Stimulated activated CD4-positive, alpha-beta T cell treated with anti-CD3 and anti-CD28 coated beads, TNF-alpha, amount 100 ng/mL, for 4 hours (primary cell): Measurements from ENCODE around the gene SMNDC1.
"Not testable (repeated sequence)": the region's sequence is repeated elsewhere in the genome, so short reads cannot be mapped to it uniquely, and the experiment has no call there.

Experiments used
- DNase-seq, 3 experiments: peaks; one replicate each; pipeline ENCODE4 v3.0.0-alpha.2; 2020; ENCODE audit warnings: low read depth in 3 of 3

SMNDC1 gene

GRCh38 chr10:110284262-110284661 lies 20.5 kb downstream of the SMNDC1 start:
- DNase-seq: no peak

DNA sequence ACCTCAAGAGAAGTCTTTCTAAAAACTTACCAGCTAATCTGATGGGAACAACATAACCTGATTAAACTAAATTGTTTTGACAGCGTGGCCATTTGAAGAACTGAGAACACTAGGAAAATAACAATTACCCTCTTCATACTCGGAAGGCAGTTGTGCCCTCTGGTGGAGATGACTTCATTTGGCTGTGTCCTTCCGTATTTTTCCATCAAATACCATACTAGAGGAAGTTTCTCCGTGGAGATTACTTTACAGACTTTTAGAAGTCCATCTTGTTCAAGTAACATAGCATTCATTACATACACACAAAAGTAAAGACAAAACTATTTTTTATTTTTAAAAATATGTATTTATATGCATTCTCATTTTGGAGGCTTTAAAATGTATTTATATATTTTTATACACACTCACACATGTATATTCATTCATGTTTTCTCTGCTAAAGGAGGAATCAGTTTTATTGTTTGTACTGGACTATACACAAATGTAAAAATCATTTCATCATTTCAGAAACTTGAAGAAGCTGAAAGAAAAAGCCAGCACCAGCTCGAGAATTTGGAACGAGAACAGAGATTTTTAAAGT lies 25.2 kb downstream of the SMNDC1 start:
- no peak for DNase-seq

GRCh38 chr10:110278562-110279406 lies 25.9 kb downstream of the SMNDC1 start:
- DNase-seq: no peak

GRCh38 chr10:110277591-110277990 lies 27.1 kb downstream of the SMNDC1 start:
- DNase-seq: no peak

DNA sequence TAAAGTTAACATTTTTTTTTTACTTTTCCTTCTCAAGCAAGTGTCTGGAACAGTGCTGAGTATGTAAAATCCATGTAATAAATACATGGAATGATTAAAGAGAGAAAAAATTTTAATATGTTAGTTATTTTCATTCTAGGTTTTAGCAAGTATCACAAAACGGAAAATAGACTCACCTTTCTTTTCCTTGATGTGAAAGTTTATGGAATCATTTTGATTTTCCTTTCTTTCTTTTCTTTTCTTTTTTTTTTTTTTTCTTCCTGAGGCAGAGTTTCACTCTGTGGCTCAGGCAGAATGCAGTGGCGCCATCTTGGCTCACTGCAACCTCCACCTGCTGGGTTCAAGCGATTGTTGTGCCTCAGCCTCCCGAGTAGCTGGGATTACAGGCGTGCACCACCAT lies 28.1 kb downstream of the SMNDC1 start:
- no peak for DNase-seq

DNA sequence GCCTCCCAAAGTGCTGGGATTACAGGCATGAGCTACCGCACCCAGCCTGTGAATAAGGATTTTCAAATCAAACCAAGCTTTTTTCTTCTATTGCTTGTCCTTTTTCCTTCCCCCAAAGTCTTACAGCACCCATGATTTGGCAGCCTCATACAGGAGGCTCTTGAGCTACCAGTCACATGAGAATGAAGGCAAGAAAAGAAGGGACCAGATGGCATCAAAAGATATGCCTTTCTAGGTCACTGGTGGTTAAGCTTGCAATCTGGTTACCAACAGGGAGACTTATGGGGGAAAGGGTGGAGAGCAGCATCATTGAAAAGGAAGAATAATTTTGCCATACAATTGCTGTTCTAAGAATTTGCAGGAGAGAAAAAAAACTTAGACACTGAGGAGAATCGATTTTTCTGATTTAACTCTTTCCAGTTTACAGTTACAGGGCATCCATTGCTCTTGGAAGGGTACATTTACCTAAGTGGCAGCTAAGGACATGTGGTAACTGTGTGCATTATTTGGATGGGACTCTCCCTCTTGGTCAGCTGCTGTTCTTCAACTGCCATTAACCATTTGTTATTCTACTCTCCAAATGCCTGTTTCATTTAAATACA lies 29.5 kb downstream of the SMNDC1 start:
- no peak for DNase-seq

DNA sequence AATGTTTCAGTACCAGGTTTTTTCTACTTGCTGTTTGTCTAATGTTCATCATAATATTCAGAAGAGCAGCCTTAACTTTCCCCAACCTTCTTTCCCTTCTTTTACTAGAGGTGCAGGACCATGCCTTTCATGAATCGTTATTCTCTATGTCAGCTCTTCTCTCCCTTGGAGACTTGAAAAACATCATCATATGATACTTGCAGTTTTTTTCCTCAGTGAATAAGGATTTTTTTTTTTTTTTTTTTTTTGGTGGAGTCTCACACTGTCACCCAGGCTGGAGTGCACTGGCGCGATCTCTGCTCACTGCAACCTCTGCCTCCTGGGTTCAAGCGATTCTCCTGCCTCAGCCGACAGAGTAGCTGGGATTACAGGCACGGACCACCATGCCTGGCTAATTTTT lies 30.1 kb downstream of the SMNDC1 start:
- no peak for DNase-seq

- DNase-seq: no peak
Measured at GRCh38 chr10:110274072-110274627, 30.6 kb downstream of the SMNDC1 start.

- peak in 2 of 3 experiments; percentile 12 to 19 for DNase-seq
Measured at GRCh38 chr10:110273474-110273873, 31.2 kb downstream of the SMNDC1 start.

- DNase-seq: not testable (repeated sequence)
Measured at GRCh38 chr10:110272995-110273394, 31.7 kb downstream of the SMNDC1 start.

DNA sequence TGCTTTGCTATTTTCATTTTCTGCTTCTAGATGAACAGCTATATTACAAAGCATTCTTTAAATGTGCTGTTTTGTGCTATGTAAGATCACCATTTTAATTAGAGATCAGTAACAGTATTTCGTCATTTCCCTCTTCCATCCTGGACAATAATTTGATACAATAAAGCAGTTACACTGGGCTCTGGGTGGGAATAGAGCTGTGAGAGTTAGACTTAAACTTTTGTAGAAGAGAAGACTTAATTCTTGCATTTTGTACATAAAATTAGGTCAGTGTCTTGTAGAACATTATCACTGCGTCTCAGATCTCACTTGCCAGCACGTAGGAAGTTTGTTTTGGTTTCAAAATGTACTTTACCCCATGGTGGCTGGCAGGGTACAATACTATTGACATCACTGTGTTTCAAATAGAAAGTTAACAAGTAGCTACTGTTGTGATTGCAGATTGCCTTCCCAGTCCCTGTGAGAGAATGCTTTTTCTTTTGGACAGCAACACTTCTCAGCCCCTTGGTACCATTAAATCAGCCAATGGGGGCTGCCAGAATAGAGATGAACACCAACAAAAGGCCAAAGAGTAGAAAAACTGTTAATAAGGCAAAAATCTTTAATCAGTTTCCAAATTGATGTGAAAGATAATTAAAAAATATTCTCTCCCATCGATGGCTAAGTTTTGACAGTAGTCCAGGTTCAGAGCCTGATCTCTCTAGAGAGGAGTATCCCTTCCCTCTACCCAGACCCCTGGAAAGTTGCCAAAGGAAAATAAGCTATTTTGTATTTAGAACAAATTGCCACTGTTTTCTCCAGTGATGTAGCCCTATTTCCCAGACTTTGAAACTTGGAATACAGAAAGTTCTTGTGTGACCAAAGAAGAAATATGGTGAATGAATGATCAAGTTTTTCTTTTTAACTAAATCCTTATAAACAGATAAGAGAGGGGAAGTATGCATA lies 35.1 kb downstream of the SMNDC1 start:
- DNase-seq: no peak

DNA sequence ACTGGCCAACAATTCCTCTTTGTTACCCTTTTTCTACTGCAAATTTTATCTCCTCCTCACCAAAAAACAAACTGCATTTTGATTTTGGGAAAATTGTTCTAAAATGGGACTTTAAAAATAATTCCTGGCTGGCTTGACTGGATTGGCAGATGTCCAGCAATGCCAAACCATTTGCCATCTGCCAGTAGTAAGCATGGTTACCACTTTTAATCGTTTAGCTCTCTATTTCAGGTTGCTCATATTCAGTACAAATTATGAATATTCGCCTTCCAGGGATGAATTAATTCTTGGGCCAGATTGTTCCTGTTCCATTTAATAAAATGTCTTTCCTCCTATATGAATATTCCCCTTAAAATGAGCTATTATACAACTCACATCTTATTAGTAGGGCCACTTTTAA lies 35.7 kb downstream of the SMNDC1 start:
- no peak for DNase-seq

GRCh38 chr10:110268442-110268841 lies 36.3 kb downstream of the SMNDC1 start:
- DNase-seq: no peak

DNA sequence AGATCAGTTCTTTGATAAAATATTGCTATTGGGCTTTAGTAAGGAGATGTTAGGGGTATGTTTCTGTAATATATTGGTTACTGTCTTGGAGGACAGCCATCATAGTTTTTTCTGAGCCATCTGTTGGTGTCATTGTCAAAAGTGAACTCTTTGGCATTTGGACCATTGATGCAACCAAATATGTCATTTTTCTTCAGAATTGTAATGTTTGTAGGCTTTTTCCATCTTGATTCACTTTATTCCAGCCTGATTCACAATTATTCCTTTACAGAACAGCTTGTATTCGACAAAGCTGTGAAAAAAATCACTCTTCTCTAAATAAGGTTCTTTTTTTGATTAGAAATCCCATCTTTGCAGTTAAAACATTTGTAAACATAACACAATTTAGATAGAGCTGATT lies 37.4 kb downstream of the SMNDC1 start:
- DNase-seq: no peak

DNA sequence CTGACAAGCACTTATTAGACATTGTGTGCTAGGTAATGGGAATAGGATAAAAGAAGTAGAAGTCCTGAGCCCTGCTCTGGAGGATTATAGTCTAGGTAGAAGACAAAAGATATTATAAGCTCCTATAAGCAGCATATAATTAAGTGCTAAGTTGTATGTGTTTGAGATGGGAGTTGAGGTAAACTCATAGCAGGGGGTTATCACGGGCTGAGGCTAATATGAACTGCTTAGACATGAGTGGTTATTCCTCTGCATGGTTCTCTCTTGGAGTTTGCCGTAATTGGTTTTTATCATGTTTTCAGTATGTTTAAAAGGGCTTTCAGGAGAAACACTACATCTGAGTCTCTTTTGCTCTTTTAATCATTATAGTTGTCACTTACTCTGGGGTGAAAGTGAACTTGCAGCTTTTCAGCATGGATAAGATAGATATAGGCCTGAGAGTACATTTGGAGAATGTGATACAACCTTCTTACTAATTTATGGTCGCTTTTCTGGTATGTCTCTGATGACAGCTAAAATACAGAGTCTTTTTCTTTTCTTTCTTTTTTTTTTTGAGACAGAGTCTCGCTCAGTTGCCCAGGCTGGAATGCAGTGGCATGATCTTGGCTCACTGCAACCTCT lies 39.0 kb downstream of the SMNDC1 start:
- no peak for DNase-seq

- no peak for DNase-seq
Measured at GRCh38 chr10:110263164-110263563, 41.6 kb downstream of the SMNDC1 start.

DNA sequence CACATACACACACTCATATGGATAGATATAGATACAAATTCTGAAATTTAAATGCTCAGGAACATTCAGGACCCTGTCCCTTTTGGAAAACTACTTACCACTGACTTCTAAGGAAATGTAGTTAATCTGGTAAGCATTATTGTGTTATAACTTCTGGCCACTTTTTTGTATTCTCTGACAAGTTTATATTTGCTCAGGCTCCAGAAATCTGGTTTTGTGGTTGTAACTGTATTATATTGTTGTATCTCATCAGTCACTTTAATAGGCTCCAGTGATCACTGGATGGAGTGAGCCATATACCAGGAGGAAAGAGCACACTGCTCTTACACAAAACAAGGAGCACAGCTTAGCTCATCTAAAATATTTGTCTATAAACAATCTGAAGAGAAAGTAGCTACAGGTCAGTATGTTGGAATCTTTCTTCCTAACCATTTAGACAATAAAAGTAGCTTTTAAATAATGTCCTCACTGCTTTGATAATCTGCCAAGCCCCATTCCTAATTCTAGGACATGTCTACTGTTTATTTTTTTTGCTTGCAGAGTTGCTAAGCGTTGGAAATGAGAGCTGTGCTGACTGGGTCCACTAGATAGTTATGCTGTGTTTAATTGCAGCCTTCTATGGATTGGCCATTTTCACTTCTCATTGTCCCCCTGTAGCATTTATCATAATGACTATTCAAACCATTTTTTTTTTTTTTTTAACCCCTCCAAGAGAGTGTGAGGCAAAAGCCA lies 43.8 kb downstream of the SMNDC1 start:
- DNase-seq: no peak

DNA sequence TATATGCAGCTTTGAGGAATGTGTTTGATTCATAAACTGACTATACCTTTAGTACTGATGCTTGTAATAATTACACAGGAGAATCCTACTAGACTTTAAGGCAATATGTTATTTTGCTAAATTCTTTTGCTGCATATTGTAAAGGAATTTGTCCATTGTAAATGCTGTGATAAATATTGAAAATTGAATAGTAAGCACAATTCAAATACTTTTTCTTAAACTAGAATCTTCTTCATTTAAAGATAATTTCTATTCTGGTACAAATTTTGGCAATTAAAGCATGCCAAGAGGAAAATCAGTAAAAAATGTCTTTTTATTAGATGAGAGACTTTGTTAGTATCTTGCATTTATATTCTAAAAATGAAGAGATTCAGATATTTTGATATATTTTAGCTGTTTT lies 45.4 kb downstream of the SMNDC1 start:
- no peak for DNase-seq

DNA sequence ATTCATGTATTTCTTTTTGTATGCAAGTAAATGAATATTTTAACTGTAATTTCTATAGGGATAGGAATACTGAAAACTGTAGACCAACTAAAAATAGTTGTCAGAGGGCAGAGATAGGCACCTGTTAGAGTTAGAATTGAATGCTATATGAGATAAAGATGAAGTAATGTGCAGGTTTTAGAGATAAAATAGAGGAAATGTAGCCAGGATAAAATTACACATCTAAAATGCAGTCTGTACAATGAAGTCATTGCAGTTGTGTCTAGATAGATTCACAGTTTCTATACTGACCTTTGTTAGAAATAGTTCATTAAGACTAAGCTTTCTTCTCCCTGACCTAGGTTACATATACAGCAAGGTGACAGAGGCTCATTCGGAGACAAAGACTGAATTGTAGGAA lies 46.2 kb downstream of the SMNDC1 start:
- no peak for DNase-seq

DNA sequence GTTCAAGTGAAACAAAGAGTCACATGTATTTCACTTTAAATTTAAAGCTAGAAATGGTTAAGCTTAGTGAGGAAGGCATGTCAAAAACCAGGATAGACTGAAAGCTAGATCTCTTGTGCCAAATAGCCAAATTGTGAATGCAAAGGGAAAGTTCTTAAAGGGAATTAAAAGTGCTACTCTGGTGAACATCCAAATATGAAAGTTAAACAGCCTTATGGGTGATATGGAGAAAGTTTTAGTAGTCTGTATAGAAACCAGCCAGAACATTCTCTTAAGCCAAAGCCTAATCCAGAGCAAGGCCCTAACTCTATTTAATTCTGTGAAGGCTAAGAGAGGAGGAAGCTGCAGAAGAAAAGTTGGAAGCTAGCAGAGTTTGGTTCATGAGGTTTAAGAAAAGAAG lies 50.3 kb downstream of the SMNDC1 start:
- DNase-seq: no peak

DNA sequence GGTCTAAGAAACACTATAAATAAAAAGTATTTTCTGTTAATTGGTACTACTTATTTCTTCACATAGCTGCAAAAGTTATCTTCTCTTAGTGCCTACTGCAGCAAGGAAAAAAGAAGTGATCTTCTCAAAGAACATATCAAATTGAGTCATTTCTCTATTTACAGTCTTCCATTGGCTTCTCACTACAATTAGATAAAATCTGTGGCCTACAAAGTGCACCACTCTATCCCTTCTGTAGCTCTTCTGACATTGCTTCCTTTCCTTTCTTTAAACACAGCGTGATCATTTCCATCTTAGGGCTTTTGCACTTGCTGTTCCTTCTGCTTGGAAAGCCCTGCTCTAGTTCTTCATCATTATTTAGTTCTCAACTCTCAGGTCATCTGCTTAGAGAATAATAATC lies 52.6 kb downstream of the SMNDC1 start:
- DNase-seq: no peak
